GM19240 (cell line): Measurements from ENCODE around the gene RBBP9.
"Not testable (repeated sequence)": the region's sequence is repeated elsewhere in the genome, so short reads cannot be mapped to it uniquely, and the experiment has no call there.

Experiments used
- DNase-seq: peaks from one replicate; pipeline ENCODE4 v3.0.0; 2011; ENCODE audit warnings: low spot score; ENCODE audit not compliant: insufficient read length

Gene RBBP9

DNA sequence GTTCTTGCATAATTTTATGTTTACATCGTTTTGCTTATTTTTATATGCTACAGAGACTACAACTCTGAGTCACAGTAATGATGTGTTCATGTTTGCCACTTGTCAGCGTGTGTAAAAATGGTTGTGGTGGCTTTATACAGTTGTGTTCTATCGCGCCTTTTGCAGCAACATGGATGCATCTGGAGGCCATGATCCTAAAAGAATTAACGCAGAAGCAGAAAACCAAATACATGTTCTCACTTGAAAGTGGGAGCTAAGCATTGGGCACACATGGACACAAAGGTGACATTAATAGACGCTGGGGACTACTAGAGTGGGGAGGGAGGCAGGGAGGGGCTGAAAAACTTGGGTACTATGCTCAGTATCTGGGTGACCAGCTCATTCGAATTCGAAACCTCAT lies 9.7 kb upstream of the RBBP9 start:
- no peak for DNase-seq

DNA sequence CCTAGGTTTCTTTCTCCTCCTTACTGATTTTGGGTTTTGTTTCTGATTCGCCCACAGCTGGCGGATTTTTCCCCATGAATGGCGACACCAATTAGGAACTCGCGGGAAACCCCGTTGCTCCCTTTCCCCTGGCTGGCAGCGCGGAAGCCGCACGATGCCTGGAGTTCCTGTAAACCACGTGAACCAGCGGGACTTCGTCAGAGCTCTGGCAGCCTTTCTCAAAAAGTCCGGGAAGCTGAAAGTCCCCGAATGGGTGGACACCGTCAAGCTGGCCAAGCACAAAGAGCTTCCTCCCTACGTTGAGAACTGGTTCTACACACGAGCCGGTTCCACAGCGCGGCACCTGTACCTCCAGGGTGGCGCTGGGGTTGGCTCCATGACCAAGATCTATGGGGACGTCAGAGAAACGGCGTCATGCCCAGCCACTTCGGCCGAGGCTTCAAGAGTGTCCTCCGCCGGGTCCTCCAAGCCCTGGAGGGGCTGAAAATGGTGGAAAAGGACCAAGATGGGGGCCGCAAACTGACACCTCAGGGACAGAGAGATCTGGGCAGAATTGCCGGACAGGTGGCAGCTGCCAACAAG lies 7.5 kb upstream of the RBBP9 start:
- no peak for DNase-seq

DNA sequence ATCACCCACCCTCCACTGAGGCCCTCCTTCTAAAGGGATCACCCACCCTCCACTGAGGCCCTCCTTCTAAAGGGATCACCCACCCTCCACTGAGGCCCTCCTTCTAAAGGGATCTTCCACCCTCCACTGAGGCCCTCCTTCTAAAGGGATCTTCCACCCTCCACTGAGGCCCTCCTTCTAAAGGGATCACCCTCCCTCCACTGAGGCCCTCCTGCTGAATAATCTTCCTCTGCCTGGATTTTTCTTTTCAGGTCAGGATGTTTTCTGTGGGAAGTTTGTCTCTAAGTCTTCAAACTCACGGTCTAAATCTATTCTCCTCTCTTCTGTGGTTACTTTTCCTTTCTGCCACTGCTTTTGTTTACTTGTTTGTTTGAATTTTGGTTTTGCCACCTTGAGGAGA lies 4.6 kb upstream of the RBBP9 start:
- not testable (repeated sequence) for DNase-seq

DNA sequence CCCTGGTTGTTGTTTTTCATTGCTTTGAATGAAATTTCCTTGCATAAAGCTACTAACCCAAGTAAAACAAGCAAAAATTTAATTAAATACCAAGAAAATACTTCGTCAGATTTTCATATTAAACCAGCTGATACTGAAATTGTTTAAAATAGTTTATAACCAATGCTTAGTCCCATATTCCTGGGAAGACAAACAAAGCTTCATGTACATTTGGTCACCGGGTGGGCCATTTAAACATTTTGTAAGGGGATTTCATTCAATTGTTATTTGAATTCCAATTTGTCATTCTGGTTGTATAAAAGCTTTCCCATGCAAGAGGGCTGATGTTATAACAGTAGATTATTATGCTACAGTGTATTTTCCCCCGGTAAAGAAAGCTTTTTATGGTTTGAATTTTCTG lies 578 bp upstream of the RBBP9 start:
- DNase-seq, result no peak

DNA sequence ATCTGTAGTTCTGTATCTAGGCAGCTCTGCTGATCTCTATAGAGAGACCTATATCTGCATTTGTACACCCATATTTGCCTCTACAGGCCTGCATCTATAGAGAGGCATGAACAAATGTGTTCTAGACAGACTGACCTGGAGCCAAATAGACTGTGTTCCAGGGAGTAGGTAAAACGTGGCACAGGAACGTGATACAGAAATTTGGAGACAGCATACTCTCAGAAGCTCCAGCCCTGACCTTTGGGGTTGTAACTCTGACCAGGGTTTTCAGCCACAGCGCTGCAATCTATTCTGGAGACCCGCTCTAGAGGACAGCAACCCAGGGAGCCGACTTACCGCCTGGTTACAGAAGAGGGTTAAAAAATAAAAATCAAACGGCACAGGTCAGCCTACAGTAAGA lies 983 bp downstream of the RBBP9 start:
- no peak for DNase-seq

DNA sequence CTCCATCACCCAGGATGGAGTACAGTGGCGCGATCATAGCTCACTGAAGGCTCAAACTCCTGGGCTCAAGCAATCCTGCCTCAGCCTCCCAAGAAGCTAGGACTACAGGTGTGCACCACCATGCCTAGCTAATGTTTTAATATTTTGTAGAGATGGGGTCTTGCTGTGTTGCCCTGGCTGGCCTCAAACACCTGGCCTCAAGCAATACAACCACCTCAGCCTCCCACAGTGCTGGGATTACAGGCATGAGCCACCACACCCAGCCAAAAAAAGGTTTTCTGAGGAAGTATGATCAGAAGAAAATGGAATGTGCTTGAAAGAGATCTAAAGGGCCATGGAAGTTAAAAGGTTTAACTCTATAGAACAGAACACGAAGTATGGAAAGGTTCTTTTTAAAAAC lies 8.7 kb downstream of the RBBP9 start:
- DNase-seq, result no peak

DNA sequence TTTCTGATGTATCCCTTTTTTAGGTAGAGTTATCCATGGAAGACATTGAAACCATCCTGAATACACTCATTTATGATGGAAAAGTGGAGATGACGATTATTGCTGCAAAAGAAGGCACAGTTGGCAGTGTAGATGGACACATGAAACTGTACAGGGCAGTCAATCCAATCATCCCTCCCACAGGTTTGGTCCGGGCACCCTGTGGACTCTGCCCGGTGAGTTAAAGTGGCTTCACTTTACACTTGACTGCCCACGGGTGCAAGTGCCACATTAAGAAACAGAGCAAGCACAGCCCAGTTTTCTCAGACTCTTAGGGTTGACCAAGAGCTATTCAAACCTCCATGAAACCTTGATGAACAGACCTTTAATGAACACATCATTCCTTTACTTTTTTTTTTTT lies 15.4 kb downstream of the RBBP9 start:
- no peak for DNase-seq

DNA sequence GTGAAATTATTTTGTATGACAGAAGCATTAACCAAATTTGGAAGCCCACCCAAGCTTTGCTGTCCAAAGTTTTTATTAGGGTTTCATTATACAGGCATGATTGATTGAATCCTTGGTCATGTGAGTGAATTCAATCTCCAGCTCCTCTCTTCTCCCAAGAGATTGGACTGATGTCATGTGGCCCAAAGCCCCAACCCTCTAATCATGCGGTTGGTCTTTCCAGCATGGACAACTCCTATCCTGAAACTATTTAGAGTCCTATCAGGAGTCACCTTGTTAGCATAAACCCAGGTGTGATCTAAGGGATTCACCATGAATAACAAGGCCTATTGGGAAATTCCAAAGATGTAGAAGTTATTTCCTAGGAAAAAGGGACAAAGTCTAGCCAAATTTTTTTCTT lies 19.2 kb downstream of the RBBP9 start:
- no peak for DNase-seq

DNA sequence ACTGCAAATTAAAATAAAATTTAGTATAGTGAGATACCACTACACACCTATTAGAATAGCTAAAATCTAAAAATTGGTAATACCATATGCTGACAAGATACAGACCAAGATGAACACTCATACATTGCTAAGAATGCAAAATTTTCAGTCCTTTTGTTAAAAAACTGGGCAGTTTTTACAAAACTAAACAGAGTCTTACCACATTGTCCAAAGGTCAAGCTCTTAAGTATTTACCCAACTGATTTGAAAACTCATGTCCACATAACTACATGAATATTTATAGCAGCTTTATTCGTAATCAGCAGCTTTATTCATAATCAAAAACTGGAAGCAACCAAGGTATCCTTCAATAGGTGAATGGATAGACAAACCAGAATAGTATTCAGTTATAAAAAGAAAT lies 19.8 kb downstream of the RBBP9 start:
- DNase-seq, result no peak

DNA sequence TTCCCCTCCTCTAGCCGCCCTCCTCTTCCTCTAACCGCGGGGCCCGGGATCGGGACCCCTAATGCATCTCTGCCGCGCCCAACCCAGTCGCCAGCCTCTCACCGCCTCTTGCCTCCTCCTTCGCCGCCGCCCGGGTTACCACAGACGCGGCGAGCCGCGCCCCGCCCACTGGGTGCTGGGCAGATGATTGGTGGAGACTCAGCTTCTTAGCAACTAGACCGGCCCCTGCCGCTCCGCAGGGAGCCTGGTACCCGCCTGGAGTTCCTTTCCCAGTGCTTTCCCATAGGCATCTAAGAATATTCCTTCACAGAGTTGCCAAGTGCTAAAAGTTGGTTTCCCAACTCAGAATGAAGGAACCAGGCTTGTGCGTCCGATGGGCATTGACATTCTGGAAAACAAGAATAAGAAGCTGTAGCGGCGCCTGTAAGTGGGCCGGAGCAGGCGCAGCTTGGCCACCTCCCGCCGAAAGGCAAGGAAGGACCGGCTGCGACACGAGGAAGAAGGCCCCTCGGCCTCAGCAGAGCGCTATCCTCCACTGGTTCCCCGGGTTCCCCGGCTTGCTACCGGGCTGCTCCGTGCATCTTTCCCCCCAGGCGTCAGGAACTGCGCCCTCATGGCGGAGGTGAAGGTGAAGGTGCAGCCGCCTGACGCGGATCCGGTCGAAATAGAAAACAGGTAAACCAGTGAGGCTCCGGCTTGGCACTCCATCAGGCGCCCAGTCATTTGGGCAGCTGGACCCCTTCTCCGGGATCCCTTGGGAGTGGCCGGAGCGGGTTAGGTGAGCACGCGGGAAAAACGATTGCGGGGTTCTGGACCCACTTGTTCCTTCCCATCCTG lies 29.9 kb downstream of the RBBP9 start, which contains the start of the genes DZANK1 and POLR3F:
TSS of gene DZANK1 (minus strand) at position 137 of the 837 bp plus-strand sequence. CDS start 1,672 bp downstream, outside the sequence.
TSS of gene POLR3F (plus strand) at position 497 of the 837 bp plus-strand sequence. CDS start at position 614, 117 bp downstream.
- DNase-seq, result peak; percentile 92

DNA sequence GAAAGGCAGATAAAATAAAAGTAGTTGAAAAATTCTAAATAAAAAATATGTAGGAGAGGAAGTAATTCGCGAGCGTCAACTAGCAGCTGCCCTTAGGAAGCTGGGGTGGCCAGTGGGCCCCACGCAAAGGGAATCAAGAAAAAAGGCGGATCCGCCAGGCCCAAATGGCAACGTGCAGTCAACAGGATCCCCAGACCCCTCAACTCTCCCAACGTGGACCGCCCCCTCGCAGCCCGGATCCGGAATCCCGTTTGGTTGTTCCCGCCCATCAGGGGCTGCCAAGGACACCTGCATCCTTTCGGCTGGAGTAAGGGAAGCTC lies 30.5 kb downstream of the RBBP9 start:
- no peak for DNase-seq

DNA sequence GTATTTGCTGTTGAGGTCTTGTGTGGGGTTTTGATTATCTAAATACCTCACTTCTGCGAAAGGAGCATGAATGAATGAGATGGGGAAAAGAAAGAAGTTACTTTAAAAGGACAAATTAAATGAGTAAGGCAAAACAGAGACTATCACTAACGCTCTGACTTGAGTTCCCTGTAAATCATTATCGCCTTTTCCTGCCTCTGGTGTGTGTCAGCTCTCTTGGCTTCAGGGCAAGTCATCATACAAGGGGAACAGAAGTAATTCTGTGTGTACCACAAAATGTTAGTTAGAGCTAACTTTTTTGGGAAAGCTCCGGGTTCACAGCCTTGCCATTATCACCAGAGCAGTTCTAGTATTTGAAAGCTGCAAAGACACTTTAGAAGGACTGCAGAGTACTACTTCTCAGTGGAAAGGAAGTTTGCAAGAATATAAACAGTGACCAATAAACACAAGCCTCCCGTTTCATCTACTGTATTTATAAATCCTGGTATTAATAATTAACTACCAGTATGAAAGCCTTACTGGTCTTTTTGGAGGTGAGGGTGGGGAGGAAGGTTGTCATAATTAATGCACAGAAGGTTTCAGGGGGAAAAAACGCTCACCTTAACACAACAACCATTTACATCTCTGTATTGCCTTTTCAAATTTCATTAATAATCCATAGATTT lies 31.4 kb downstream of the RBBP9 start:
- DNase-seq, result no peak

DNA sequence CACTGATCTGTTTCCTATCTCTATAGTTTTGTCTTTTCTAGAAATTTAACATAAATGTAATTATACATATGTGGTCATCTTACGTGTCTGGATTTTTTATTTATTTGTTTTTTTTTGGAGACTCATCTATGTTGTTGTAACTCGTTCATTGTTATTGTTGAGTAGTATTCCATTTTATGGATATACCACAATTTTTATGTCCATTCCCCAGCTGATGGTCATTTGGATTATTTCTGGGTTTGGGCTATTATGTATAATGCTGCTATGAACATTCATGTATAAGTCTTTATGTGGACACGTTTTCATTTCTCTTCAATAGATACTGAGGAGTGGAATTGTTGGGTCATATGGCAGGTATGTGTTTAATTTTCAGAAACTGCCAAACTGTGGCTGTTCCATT lies 40.4 kb downstream of the RBBP9 start:
- DNase-seq, result no peak

DNA sequence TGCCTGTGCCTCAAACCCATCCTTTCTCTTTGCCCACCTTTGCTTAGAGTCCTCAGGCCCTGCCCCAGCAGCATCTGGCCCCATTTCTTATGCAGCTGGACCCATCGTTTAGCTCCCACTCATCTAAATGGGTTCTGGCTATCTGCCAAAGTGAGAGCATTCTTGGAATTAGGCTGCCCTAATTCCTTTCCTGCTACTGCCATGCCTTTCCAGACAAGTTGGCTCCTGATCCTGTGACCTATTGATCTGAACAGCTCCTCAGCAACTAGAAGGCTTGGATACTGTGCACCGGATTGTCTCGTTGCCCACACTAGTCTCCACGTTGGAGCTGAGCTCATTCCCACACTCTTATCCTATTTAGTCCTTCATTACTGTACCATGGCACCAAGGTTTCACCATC lies 53.1 kb downstream of the RBBP9 start:
- DNase-seq, result no peak

DNA sequence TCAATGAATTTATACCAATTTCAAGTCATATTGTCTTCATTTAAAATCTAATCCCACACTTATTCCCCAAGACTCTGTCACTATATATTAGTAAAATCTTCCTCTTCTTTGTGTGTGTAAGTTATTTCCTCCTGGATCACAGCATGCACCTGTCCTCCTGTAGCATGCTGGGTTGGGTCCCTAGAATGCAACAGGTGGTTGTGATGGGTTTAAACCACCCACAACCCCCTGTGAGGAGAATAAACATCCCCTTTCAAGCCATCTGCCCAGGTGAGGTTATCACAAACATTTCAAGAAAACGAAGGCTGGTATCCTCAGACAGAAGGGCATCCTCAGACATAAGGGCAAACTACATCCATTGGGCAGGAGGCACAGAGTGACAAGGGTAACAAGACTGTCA lies 56.6 kb downstream of the RBBP9 start:
- no peak for DNase-seq

DNA sequence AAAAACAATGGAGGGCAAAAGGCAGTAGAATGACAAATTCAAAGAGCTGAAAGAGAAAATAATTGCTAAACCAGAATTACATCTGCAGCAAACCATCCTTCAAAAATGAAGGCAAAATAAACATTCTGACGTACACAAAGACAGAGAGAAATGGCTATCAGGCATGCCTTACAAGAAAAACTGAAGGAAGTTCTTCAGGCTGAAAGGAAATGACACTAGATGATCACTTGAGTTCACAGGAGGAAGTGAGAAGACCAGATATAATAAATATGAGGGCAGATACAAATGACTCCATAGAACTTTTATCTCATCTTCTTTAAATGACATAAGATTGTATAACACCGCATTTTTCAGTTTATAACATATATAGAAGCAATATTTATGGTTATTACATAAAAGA lies 60.2 kb downstream of the RBBP9 start:
- no peak for DNase-seq
